Right ventricle myocardium superior (tissue), 1 donor: Measurements from ENCODE around the gene HMCN2. TPM values are rescaled to one million over a fixed set of nuclear protein-coding genes. Genes with fewer than 3 reads are reported as not detected.
"Not testable (repeated sequence)": the region's sequence is repeated elsewhere in the genome, so short reads cannot be mapped to it uniquely, and the experiment has no call there.

Experiments
- ATAC-seq: fragments of 200-7000 bp; cut with Tn5 transposase; one replicate; pipeline ENCODE4 v1.9.1; 2020; ENCODE audit warnings: mild to moderate bottlenecking; ENCODE audit not compliant: poor library complexity
- DNase-seq: peaks from one replicate; pipeline ENCODE4 v3.0.0-alpha.2; 2020
- intact Hi-C: fragments of 100-400 bp; cut with DNase I; formaldehyde crosslinking; loops from one replicate; pipeline ENCODE4 v1.11.2; 2022
- total RNA-seq: library from RNA; stranded (reverse); fragmentation: NEBNext Ultra II Directional; extraction: Animal tissue kit (Norgen Biotek cat#: 25700); gene quantifications from one replicate; pipeline ENCODE4 v1.2.1, GENCODE V29; 2021
- donor health status: DM: no; HTN: yes; CAD: no; lungs with severe emphysema.

Gene HMCN2
- total RNA-seq, 1 donor from 2014 or later, result 5.2 TPM

DNA sequence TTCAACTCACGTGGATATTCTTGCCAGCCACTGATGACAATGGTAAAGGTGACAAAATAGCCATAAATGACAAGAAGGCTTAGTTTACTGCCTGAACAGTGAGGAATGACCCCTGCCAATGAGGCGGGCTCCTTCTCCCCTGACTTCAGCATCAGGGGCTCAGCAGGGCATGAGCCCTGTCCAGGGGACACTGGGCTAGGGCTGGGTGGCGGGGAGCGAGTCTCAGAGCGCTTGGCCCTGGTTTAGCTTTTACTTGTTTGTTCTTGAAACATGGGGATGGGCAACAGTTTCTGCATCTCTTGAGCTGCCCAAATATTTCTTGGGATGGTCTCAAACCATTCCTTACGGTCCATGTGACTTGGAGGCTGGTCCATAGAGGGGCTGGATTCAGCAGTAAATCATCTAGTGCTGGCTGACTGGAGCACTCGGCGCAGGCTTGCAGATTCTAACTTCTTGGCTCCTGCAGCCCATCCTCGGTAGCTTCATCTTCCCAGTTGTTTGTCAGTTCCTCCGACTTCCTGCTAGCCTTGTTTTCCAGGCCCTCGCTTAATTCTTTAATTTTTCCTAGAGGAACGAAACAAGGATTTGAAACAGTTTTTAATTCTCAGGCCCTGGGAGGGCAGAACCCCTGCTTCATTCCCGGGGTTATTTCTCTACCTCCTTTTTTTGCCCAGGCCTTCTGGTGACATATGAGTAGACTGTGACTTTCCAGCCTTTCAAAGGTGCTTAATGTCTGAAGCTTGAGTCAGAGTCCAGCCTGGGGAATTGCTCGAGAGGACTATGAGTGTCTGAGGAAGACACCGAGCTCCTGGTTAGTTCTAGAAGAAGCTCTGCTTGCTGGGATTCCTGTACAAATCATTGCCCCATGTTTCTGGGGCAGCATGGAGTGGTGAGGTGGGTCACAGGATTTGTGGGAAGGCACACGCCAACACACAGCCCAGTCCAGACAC lies 4.5 kb upstream of the HMCN2 start:
- no peak for ATAC-seq

GRCh38 chr9:130262061-130262745 lies 3.4 kb upstream of the HMCN2 start:
- DNase-seq (no peak), ATAC-seq (no peak)
- intact Hi-C loops, result loop anchor here (10.0 kb wide), 1 partner anchor 83 kb away; no protein-coding TSS in a partner anchor

More for the DNA sequence above, 4.5 kb upstream of the HMCN2 start:
- DNase-seq, result no peak
- intact Hi-C loops, result loop anchor here (10.0 kb wide), 1 partner anchor 84 kb away; no protein-coding TSS in a partner anchor

DNA sequence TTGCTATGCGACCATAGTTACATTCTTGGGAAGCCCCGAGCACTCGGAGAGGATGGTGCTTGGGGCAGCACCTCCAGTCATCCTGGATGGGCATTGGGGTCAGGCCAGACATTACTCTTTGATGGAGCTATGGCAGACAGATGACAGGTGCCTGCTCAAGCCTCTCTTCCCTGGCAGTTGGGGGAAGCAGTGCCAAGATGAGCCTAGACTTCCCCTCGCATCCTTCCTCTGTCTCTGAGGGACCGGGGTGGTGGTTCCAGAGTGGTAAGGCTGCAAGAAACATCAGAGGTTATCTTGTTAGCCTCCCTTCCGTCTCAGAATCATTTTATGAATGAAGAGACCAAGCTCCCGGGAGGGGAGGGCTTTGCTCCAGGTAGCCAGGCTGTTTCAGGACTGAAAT lies 2.8 kb upstream of the HMCN2 start:
- ATAC-seq (no peak), DNase-seq (no peak)
- intact Hi-C loops, result loop anchor here (10.0 kb wide), 1 partner anchor 82 kb away; no protein-coding TSS in a partner anchor

DNA sequence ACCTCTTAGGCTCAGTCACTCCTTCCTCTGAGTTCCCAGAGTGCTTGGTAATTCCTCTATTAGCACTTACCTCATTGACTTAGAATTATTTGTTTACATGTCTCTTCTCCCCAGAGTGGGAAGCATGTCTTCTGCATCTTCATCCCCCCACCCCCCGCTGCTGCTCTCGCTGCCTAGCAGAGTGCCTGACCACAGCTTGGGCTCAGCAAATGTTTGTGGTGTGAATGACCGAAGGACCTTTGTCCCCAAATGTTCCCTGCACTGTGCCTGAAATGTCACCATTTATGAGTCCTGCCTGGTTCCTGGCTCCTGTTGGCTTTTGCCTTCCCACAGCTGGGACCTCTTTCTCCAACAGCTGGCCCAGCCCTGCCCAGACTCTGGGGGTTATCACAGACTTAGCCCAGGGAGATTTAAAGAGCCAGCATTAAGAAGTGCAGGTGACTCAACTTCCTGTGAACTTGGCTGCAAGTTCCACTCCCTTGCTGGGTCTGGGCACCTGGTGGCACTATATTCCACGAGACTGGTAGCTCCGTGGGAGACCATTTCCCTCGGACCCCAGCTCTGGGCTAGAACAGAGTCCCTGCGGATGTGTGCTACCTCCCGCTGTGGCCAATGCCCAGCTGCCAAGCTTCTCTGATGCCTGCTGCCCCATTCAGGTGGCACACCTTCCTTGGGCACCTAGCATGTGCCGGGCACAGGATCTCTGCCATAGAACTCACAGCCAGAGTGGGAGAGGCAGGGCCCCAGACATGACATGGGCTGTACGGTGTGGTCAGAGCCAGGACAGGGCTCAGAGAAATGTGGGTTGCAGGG lies 1.8 kb upstream of the HMCN2 start:
- ATAC-seq, result peak; percentile 27
- intact Hi-C loops, result loop anchor here (10.0 kb wide), 1 partner anchor 81 kb away; no protein-coding TSS in a partner anchor

DNA sequence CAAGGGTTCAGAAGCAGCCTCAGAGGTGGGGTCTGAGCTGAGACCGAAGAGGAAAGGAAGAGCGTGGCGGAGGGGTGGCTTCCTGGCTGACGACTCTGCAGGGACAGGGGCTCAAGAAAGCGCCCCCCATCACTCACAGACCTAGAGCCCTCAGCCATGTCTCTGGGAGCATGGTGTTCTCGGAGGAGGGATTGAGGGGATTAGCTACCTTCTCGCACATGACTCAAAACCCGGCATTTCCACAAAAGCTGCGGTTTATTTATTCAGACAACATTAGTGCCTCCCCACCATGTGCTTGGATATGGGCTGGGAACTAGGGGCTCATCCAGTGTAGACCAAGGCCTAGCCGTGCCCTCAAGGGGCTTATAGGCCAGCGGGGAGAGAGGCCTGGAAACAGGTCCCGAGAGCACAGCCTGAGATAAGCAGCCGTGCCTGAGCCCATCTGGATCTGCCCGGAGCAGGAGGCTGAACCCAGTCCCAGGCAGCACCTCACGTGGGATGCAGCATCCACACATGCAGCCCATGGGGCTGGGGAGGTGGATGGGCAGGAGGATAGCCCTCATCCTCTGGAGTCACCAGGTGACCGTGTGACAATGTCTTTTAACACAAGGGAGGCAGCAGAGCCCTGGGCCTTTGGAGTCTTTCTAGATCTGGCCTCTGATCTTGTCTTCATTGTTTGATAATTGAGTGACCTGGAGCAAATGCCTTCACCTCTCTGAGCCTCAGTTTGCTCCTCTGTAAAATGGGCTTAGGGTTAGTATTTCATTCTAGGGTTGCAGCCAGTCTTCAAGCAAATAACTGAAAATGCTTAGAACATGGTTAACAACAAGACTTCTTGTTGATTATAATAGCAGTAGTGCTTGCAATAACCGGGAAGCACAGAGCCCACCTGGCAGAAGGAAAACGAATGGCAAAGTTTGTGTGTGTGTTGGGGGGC lies 878 bp upstream of the HMCN2 start:
- DNase-seq (no peak), ATAC-seq (no peak)
- intact Hi-C loops, result loop anchor here (10.0 kb wide), 1 partner anchor 80 kb away; no protein-coding TSS in a partner anchor

More for the DNA sequence above, 1.8 kb upstream of the HMCN2 start:
- DNase-seq, result no peak

- DNase-seq (no peak), ATAC-seq (peak; percentile 7)
- intact Hi-C loops, result loop anchor here (10.0 kb wide), 1 partner anchor 78 kb away; no protein-coding TSS in a partner anchor
Measured at GRCh38 chr9:130266236-130267098, 907 bp downstream of the HMCN2 start.

- ATAC-seq (no peak), DNase-seq (no peak)
- intact Hi-C loops, result loop anchor here (10.0 kb wide), 1 partner anchor 77 kb away; no protein-coding TSS in a partner anchor
Measured at GRCh38 chr9:130267930-130268329, 2.4 kb downstream of the HMCN2 start.

DNA sequence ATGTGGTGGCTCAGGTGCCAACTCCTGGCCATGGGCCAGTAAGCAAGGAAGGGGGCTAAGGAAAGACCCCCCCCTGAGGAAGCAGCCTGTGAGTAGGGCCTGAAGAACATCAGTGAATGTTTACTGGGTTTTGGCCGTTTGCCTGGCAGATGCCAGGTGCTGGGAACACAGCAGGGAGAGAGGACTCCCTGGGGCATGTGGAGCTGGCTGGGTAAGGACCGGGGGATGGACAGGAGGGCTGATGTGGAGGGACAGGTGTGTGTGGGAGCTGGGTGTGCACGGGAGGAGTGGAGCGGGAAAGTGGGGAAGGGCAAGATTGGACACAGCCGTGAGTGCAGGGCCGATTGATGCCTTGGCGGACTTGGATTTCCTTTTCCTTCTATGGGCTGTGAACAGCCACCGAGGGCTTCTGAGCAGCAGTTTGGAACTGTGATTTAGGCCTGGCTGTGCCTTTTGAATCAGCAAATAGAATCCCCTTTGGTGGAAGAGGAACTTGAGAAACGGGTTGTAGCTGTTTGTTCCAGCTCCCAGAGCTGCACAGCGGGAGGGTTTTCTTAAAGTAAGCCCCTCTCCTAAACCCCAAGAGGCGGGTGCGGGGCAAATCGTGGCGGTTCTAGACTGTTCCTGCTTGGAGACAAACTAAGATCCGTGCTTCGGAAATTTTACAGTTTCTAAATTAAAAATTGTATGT lies 3.1 kb downstream of the HMCN2 start:
- intact Hi-C loops, result loop anchor here (10.0 kb wide), 1 partner anchor 76 kb away; no protein-coding TSS in a partner anchor
- ATAC-seq, result peak; percentile 33
- no peak for DNase-seq

DNA sequence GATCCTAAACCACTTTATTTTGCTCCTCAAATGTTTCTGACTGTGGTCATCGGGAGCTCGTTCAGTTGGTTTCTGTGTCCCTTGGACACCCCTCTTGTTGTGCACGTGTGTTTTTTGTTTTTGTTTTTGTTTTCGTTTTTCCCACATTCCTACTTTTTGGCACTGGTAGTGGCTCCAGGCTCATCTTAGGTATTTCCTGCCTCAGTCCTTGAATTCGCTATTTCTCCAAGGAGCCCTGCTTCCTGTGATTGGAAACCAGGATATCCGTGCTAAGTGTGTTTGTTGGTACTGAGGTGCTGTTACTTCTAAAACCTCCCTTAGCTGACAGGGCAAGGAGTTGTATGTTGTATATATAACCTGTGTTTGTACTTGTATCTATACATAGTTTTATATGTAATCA lies 5.9 kb downstream of the HMCN2 start:
- ATAC-seq (no peak), DNase-seq (no peak)
- intact Hi-C loops, result no loop called here

DNA sequence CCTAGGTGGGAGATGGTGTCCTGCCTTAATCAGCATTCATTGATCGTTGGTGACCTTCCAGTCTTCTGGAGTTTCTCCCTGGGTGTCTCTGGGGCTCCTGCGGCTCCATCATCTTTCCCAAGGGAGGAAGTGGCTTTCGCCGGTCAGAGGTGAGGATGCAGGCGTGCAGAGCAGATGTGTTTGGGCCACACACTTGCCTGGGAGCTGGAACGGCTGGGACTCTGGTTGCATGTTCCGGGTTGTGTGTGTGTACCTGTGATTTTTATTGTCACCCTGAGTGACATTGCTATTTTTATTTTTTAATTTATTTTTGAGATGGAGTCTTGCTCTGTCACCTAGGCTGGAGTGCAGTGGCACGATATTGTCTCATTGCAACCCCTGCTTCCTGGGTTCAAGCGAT lies 9.6 kb downstream of the HMCN2 start:
- DNase-seq, result no peak
- ATAC-seq, result no peak
- intact Hi-C loops, result no loop called here

GRCh38 chr9:130276121-130276520 lies 10.6 kb downstream of the HMCN2 start:
- no peak for ATAC-seq
- intact Hi-C loops, result no loop called here
- DNase-seq, result no peak

- ATAC-seq (no peak), DNase-seq (no peak)
- intact Hi-C loops, result no loop called here
Measured at GRCh38 chr9:130276955-130277354, 11.4 kb downstream of the HMCN2 start.

GRCh38 chr9:130277525-130277924 lies 12.0 kb downstream of the HMCN2 start:
- DNase-seq, ATAC-seq, intact Hi-C loops: not testable (repeated sequence)

DNA sequence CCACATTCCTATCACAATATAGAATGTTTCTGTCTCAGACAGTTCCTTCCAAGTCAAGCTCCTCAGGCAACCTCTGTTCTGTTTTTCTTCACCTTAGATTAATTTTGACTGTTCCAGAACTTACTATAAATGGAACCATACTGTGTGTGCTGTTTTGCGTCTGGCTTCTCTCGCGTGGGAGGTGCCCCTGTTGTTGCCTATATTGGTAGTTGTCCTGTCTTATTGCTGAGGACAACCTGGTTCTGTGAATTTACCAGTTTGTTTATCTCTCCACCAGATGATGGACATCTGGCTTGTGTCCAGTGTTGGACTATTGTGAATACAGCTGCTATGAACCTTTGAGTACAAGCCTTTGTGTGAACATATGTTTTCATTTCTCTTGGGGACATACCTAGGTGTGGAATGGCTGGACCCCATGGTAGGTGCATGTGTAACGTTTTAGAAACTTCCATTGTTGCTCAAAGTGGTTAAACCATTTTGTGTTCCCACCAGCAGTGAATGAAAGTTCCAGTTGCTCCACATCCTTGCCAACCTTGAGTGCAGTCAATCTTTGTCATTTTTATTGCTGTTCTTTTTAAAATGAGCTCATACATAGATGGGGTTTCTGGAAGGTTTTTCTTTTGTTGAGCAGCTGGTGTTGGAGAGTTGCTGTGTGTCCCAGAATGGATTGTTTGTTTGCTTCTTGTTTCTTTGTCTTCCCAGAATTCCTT lies 18.1 kb downstream of the HMCN2 start:
- intact Hi-C loops, result no loop called here
- DNase-seq, result no peak
- no peak for ATAC-seq

DNA sequence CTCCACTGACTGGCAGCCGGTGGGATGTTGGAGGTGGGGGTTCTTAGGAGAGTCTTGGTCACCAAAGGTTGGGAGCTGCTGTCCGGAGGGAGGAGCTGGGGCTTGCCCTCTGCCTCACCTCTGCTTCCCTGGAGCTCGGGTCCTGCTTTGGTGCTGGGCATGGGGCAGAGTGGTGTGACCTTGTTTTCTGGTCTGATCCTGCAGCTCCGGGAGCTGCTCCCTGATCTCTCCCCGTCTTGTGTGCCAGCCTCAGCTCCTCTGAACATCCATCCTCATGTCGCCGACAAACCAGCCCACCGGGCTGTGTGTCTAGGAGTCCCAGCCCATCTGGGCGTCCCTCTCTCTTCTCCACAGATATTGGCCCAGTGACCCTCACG lies 18.7 kb downstream of the HMCN2 start:
- intact Hi-C loops, result no loop called here

More for the DNA sequence above, 18.7 kb downstream of the HMCN2 start:
- ATAC-seq (no peak), DNase-seq (no peak)
